NCI-H345 (cell line): ENCODE measurements around the gene TEX29.

ENCODE experiments used
- DNase-seq: peaks from one replicate; lab custom pipeline; 2025; lab: John Stamatoyannopoulos, UW

TEX29 gene

GRCh38 chr13:111319998-111320911, at the start of gene TEX29:
TEX29 (plus strand) TSS chr13:111320642; CDS start chr13:111320891, 249 bp downstream.
- no peak for DNase-seq

- no peak for DNase-seq
Measured at GRCh38 chr13:111270765-111271698, 49.4 kb upstream of the TEX29 start.

- DNase-seq: no peak
Measured at GRCh38 chr13:111272117-111272516, 48.3 kb upstream of the TEX29 start.

- no peak for DNase-seq
Measured at GRCh38 chr13:111275382-111275781, 45.1 kb upstream of the TEX29 start.

- no peak for DNase-seq
Measured at GRCh38 chr13:111275995-111276618, 44.3 kb upstream of the TEX29 start.

- DNase-seq: no peak
Measured at GRCh38 chr13:111278258-111278657, 42.2 kb upstream of the TEX29 start.

- DNase-seq: no peak
Measured at GRCh38 chr13:111278743-111279652, 41.4 kb upstream of the TEX29 start.

- DNase-seq: no peak
Measured at GRCh38 chr13:111280226-111280625, 40.2 kb upstream of the TEX29 start.

GRCh38 chr13:111280681-111281585, 39.5 kb upstream of the TEX29 start:
- no peak for DNase-seq

- no peak for DNase-seq
Measured at GRCh38 chr13:111281751-111282311, 38.6 kb upstream of the TEX29 start.

GRCh38 chr13:111282425-111282824, 38.0 kb upstream of the TEX29 start:
- no peak for DNase-seq

- DNase-seq: no peak
Measured at GRCh38 chr13:111282997-111283396, 37.4 kb upstream of the TEX29 start.

GRCh38 chr13:111283457-111283856, 37.0 kb upstream of the TEX29 start:
- no peak for DNase-seq

GRCh38 chr13:111283991-111284390, 36.5 kb upstream of the TEX29 start:
- no peak for DNase-seq

GRCh38 chr13:111284565-111284964, 35.9 kb upstream of the TEX29 start:
- no peak for DNase-seq

- DNase-seq: no peak
Measured at GRCh38 chr13:111286162-111286561, 34.3 kb upstream of the TEX29 start.

- DNase-seq: no peak
Measured at GRCh38 chr13:111286749-111287148, 33.7 kb upstream of the TEX29 start.

GRCh38 chr13:111287201-111287600, 33.2 kb upstream of the TEX29 start:
- no peak for DNase-seq

GRCh38 chr13:111288276-111288675, 32.2 kb upstream of the TEX29 start:
- DNase-seq: no peak

- peak; percentile 60 for DNase-seq
Measured at GRCh38 chr13:111289251-111289650, 31.2 kb upstream of the TEX29 start.
